Activated CD4-positive, alpha-beta T cell treated with anti-CD3 and anti-CD28 coated beads, Interleukin-2, Interleukin-4, amounts not matched to agents 100 ng/mL and 50 ng/mL, durations not matched to agents 16 hours and 8 hours (primary cell): ENCODE results near the gene LDB1.
A peak's percentile ranks its signal among the peaks of the same experiment; 100 is the strongest.

ENCODE experiments used
- DNase-seq: peaks from one replicate; pipeline ENCODE4 v3.0.0-alpha.2; 2020; ENCODE audit warnings: low spot score

LDB1 gene, protein sequence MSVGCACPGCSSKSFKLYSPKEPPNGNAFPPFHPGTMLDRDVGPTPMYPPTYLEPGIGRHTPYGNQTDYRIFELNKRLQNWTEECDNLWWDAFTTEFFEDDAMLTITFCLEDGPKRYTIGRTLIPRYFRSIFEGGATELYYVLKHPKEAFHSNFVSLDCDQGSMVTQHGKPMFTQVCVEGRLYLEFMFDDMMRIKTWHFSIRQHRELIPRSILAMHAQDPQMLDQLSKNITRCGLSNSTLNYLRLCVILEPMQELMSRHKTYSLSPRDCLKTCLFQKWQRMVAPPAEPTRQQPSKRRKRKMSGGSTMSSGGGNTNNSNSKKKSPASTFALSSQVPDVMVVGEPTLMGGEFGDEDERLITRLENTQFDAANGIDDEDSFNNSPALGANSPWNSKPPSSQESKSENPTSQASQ

DNA sequence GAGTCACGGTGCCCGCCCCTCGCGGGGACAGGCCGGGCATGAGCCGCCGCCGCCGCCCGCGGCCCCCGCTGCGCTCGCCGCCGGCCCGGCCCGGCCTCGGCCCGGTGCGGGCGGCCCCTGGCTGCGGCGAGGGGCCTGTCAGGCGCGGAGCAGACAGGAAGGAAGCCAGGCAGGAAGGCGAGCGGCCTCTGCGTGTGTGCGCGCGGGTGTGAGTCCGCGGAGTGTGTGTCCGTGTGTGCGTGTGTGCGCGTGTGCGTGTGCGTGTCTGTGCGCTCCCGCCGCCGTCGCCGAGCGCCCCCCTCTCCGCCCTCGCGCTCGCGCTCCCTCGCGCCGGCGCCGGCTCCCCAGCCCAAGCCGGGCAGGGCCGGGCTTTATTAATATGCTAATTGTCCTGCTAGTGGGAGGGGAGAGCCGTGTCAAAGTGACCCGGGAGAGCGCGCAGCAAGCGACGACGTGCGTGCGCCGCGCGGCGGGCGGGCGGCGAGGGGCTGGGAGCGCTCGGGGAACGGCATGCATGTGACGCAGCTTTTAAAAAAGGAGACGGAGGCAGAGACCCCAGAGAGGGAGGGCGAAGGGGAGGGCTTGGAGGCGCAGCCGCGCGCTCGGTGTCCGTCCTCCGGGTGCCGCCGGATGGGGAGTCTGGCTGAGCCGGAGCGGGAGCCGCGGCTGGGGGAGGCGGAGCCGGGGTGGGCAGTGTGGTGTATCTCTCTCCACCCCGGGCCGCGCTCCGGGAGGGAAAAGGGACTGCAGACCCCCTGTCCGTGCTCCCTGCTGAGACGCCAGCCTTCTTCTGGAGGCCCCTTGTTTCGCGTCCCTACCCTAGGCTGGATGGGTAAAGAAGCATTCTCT is at the start of gene LDB1:
Gene LDB1 (minus strand): TSS at position 227 of the 849 bp plus-strand sequence. CDS start 258 bp downstream, outside the sequence.
- DNase-seq, result peak; percentile 68

DNA sequence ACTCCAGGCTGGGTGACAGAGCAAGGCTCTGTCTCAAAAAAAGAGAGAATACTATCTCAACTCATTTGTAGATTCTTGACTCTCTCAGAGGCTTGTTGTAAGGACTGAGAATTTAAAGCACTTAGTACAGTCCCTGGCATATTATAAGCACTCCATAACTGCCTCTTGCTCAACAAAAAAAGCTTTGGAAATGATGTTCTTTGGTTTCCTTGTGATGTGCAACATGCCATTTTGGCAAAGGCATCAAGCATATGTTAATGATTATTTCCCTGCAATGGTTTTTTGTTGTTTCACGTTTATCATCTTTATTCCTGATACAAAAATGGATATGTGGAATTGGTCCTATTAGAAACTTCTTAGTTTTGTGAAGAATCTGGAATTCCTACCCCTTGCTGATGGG is 47.7 kb upstream of the LDB1 start:
- DNase-seq, result no peak

DNA sequence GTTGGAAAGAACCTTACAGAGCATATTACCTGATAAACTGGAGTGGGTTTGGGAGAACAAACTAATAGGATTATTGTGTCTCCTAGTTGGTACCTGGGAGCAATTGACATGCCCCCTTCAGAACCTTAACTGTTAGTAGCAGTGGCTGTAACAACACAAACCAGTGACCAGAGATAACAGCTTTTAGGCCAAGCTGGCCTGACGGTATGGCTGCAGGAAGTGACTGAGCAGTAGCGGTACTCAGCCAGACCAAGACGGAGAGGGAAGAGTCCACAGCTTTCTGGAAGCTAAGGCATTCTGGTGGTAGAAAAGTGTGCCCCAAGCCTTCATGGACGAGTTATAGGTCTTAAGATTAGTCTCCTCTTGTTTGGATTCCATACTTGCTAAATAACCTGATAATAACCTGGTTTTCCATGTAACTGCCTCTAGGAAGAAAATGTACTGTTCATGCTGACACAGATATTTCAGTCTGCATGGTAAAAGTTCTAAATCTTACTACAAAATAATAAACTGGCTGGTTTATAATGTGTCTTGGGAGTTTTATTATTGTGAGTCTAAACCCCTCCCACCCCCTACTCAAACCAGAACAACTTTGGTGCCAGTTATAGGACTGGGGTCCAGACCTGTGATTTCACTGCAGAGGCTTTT is 43.3 kb upstream of the LDB1 start:
- no peak for DNase-seq

DNA sequence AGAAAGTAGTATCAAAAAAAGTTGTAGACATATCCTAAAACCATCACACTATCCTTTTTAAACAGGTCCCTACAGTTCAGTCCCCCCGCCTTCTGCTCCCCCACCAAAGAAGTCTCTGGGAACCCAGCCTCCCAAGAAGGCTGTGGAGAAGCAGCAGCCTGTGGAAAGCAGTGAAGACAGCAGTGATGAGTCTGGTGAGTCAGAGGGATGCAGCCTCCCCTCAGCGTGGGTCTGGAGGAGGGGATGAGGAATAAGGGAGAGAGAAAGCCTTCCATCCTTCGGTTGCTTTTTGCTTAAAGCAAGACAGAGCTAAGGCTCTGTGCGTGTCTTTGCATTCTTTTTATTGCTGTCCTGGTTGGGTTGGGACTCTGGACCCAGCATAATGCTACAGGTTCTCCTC is 39.7 kb upstream of the LDB1 start:
- DNase-seq, result no peak

DNA sequence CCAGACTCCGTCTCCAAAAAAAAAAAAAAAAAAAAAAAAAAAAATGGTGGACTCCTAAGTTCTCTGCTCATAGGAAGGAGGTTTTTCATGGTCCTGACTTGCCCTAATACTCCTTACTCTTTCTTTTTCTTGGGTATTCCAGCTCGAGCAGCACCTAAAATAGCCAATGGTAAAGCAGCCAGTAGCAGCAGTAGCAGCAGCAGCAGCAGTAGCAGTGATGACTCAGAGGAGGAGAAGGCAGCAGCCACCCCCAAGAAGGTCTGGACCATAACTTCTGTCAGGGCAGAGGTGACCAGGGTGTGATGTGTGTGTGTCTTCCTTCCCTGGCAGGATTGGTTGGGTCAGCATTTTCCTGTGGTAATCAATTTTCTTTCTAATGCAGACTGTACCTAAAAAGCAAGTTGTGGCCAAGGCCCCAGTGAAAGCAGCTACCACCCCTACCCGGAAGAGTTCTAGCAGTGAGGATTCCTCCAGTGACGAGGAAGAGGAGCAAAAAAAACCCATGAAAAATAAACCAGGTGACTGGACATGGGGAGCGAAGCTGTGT is 39.0 kb upstream of the LDB1 start:
- DNase-seq, result no peak

DNA sequence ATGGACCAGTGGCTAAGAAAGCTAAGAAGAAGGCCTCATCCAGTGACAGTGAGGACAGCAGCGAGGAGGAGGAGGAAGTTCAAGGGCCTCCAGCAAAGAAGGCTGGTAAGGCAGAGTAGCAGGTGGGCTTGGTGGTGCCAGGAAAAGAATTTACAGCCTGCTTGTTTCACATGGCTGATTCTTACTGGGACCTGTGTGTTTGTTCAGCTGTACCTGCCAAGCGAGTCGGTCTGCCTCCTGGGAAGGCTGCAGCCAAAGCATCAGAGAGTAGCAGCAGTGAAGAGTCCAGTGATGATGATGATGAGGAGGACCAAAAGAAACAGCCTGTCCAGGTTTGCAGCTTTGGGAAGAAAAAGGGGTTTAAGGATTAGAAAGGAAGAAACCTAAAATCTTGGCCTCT is 37.1 kb upstream of the LDB1 start:
- no peak for DNase-seq

DNA sequence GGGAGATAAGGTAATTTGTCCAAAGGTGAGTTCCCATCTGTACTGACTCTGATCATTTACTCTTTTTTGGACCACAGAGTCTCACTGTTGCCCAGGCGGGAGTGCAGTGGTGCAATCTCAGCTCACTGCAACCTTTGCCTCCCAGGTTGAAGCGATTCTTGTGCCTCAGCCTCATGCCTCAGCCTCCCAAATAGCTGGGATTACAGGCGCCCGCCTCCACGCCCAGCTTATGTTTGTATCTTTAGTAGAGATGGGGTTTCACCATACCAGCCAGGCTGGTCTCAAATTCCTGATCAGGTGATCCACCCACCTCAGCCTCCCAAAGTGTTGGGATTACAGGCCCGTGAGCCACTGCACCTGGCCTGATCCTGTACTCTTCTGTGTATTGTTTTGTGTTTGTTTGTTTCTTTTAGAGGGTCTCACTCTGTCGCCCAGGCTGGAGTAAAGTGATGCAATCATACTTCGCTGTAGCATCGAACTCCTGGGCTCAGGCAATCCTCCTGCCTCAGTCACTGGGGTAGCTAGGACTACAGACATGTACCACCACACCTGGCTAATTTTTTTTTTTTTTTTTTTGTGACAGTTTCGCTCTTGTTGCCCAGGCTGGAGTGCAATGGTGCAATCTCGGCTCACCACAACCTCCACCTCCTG is 34.4 kb upstream of the LDB1 start:
- DNase-seq, result no peak

DNA sequence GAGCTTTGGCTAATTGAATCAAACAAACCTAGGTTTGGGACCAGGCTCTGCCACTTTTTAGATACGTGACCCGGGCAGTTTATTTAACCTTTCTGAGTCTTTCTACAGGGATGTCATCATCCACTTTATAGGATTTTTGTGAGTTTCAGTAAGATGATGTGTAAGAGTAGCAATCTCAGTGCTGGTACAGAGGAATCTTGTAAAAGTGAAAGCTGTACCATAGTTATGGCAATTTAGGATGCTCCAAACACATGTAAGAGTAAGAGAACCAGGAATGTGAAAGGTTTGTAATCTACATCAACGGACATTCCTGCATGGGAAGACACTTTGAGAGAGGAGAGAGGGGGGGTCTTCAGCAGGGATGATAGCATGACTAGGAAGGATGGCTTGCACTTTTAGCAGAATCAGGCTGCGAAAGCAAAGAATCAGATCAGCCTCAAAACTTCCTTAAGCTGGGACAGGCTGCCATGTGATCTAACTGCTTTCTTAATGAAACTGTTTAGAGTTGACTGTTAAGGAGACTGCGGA is 33.0 kb upstream of the LDB1 start:
- no peak for DNase-seq

DNA sequence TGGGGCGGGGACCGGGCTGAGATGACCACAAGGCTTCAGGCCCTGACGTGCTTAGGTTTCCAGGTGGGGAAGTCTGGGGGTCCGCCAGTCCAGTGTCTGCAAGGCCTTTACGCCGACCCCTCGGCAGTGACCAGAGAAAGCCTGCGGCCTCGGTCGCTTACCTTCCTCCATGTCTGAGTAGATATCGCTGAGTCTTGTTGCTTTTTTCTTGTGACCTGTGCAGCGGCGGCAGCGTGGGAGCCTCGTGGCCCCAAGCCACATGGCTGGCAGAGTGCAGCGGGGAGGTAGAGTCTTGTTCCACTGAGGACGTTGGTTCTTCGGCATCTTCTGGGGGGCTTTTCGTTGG is 32.4 kb upstream of the LDB1 start:
- peak; percentile 48 for DNase-seq

DNA sequence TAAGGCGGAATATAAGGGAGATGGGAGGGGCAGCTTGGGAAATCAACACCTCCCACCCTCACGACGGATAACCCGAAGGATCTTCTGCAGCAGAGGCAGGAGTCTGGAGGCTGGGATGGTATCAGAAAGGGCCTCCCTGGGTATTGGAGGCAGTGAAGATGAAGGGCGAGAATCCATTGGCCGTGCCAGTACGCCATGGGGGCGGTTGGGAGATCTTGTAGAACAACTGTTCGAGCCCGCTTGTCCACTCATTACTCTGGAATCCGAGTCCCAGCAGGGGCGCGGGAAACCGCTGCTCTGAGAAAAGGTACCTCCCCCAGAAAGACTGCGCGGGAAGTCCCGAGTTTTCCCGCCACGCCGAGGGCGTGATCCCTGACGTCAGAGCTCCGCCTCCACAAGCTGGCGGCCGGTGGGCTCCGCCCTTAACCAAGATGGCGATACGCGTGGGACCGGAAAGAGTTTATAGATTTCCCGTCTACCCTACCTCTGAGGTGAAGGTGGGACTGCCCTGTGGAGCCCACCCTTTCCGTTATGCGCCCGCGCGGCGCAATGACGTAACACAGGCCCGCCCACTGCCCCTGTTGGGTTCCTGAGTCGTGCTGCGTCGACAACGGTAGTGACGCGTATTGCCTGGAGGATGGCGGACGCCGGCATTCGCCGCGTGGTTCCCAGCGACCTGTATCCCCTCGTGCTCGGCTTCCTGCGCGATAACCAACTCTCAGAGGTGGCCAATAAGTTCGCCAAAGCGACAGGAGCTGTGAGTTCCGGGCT is 31.8 kb upstream of the LDB1 start, which contains the start of gene NOLC1:
Gene NOLC1 (plus strand): TSS at position 616 of the 771 bp plus-strand sequence. CDS start 22 bp downstream, at position 638.
- peak; percentile 100 for DNase-seq

DNA sequence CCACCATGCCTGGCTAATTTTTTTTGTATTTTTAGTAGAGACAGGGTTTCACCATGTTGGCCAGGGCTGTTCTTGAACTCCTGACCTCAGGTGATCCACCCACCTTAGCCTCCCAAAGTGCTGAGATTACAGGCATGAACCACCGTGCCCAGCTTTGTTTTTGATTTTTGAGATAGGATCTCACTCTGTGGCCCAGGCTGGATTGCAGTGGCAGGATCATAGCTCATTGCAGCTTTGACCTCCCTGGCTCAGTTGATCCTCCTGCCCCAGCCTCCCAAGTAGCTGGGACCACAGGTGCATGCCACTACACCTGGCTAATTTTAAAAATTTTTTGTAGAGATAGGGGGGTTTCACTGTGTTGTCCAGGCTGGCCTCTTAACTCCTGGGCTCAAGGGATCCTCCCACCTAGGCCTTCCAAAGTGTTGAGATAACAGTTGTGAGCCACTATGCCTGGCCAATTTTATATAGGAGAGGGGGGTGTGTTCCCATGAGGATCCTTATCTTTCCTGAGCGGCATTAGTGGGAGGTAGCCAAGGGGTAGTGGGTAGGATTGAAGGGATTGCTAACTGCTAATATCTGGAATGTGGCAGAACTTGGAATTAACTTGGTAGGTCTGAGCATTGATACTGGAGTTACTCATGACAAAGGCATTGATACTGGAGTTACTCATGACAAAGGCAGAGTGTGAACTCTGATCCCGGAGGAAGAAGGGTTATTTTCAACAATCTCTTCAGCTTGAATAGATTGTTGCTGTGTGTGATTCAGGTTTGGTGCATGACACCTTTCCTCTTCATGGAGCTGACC is 31.0 kb upstream of the LDB1 start:
- no peak for DNase-seq

DNA sequence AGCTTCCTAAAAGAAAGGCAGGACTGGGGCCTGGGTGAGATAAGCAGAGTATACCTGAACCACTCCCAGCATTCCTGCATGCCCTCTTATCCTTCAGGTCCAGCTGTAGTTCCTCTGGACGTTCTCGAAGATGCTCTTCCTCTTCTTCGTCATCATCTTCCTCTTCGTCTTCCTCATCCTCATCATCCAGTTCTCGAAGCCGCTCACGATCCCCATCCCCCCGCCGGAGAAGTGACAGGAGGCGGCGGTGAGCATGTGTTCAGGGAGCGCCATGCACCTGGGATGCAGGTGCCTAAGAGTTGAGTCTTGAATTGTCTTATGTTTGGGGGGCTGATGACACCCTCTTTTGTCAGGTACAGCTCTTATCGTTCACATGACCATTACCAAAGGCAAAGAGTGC is 28.1 kb upstream of the LDB1 start:
- DNase-seq, result no peak

DNA sequence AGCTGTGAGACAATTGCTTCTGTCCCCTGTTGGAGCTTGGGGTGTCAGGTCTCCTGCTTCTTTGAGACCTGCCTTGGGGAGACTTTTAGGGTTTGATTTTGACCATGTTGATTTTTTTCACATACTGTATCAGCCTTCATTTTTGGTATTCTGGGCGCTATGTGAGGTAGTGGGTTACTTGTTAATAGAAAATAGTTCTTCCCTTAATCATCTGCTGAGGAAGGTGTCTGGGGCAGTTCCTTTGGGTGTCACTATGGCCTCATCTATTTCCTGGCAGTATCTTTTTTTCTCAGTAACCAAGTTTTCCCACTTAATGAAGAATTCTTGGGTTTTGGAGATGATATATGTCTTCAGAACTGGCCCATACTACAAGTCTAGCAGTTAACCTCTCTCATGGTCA is 27.4 kb upstream of the LDB1 start:
- no peak for DNase-seq

DNA sequence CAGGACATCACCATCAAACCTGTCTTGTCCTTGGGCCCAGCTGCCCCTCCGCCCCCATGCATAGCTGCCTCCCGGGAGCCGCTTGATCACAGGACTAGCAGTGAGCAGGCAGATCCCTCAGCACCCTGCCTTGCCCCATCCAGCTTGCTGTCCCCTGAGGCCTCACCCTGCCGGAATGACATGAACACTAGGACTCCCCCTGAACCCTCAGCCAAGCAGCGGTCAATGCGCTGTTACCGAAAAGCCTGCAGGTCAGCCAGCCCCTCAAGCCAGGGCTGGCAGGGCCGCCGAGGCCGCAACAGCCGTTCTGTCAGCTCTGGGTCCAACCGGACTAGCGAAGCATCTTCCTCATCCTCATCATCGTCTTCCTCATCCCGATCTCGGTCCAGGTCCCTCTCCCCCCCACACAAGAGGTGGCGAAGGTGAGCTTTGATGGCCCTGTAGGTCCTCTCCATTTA is 26.8 kb upstream of the LDB1 start:
- DNase-seq, result no peak

DNA sequence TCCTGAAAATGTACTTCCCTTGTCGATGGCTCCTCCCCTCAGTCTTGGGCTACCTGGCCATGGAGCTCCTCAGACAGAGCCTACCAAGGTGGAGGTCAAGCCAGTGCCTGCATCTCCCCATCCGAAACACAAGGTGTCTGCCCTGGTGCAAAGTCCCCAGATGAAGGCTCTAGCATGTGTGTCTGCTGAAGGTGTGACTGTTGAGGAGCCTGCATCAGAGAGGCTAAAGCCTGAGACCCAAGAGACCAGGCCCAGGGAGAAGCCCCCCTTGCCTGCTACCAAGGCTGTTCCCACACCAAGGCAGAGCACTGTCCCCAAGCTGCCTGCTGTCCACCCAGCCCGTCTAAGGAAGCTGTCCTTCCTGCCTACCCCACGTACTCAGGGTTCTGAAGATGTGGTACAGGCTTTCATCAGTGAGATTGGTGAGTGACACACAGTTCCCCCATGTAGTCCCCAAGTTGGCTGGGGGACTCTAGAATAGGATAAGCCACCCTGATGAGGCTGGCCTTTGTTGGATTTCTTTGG is 21.5 kb upstream of the LDB1 start:
- no peak for DNase-seq

DNA sequence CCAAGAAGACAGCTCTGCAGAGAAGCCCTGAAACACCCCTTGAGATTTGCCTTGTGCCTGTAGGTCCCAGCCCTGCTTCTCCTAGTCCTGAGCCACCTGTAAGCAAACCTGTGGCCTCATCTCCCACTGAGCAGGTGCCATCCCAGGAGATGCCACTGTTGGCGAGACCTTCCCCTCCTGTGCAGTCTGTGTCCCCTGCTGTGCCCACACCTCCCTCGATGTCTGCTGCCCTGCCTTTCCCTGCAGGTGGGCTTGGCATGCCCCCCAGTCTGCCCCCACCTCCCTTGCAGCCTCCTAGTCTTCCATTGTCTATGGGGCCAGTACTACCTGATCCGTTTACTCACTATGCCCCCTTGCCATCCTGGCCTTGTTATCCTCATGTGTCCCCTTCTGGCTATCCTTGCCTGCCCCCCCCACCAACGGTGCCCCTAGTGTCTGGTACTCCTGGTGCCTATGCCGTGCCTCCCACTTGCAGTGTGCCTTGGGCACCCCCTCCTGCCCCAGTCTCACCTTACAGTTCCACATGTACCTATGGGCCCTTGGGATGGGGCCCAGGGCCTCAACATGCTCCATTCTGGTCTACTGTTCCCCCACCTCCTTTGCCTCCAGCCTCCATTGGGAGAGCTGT is 20.9 kb upstream of the LDB1 start:
- no peak for DNase-seq

DNA sequence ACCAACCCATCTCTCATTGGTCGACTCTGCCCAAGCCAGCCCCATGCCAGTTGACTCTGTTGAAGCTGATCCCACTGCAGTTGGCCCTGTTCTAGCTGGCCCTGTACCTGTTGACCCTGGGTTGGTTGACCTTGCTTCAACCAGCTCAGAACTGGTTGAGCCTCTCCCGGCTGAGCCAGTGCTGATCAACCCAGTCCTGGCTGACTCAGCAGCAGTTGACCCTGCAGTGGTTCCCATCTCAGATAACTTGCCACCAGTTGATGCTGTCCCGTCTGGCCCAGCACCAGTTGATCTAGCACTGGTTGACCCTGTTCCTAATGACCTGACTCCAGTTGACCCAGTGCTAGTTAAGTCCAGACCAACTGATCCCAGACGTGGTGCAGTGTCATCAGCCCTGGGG is 20.1 kb upstream of the LDB1 start:
- no peak for DNase-seq

DNA sequence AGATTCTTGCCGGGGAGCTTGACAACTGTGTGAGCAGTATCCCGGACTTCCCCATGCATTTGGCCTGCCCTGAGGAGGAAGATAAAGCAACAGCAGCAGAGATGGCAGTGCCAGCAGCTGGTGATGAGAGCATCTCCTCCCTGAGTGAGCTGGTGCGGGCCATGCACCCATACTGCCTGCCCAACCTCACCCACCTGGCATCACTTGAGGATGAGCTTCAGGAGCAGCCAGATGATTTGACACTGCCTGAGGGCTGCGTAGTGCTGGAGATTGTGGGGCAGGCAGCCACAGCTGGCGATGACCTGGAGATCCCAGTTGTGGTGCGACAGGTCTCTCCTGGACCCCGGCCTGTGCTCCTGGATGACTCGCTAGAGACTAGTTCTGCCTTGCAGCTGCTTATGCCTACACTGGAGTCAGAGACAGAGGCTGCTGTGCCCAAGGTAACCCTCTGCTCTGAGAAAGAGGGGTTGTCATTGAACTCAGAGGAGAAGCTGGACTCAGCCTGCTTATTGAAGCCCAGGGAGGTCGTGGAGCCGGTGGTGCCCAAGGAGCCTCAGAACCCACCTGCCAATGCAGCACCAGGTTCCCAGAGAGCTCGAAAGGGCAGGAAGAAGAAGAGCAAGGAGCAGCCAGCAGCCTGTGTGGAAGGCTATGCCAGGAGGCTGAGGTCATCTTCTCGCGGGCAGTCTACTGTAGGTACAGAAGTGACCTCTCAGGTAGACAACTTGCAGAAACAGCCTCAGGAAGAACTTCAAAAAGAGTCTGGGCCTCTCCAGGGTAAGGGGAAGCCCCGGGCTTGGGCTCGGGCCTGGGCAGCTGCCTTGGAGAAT is 19.3 kb upstream of the LDB1 start:
- DNase-seq, result no peak
